ACC112 (cell line): ENCODE results near the gene RNF213.

Experiments
- H2AFZ ChIP-seq: fragments of 200-600 bp; sonication (generic); one replicate; pipeline ENCODE4 v1.6.0; 2017; ENCODE audit warnings: antibody characterized with exemption, low read length; ENCODE audit not compliant: unreplicated experiment
- H3K27ac ChIP-seq: fragments of 200-600 bp; sonication (generic); 2 replicates; pipeline ENCODE4 v1.5.1; 2014; ENCODE audit warnings: low read depth, mild to moderate bottlenecking, antibody characterized with exemption, low read length, moderate library complexity
- H3K27me3 ChIP-seq: fragments of 200-600 bp; sonication (generic); 2 replicates; pipeline ENCODE4 v1.6.1; 2014; ENCODE audit warnings: mild to moderate bottlenecking, antibody characterized with exemption, low read length, moderate library complexity, mixed read lengths; ENCODE audit not compliant: insufficient read depth
- H3K36me3 ChIP-seq: fragments of 200-600 bp; sonication (generic); 2 replicates; pipeline ENCODE4 v1.6.1; 2016; ENCODE audit warnings: mild to moderate bottlenecking, antibody characterized with exemption, low read length, moderate library complexity, mixed read lengths; ENCODE audit not compliant: insufficient read depth
- H3K4me1 ChIP-seq: fragments of 200-600 bp; sonication (generic); one replicate; pipeline ENCODE4 v1.6.1; 2016; ENCODE audit warnings: low read length, mixed read lengths; ENCODE audit not compliant: insufficient read depth, unreplicated experiment, control insufficient read depth
- H3K4me3 ChIP-seq: fragments of 200-600 bp; sonication (generic); 2 replicates; pipeline ENCODE4 v1.5.1; 2014; ENCODE audit warnings: mild to moderate bottlenecking, low read depth, low read length
- H3K79me2 ChIP-seq: fragments of 200-600 bp; sonication (generic); one replicate; pipeline ENCODE4 v1.6.0; 2016; ENCODE audit warnings: low read length; ENCODE audit not compliant: control insufficient read depth, unreplicated experiment, insufficient read depth

Gene RNF213

GRCh38 chr17:80363120-80363515 lies 102.5 kb downstream of the RNF213 start:
- H3K4me1 ChIP-seq: no peaks in the 10 kb centered on the region
- no peaks in the 10 kb centered on the region for H3K27me3 ChIP-seq
- no peak overlapping the region for H2AFZ ChIP-seq
- no peak overlapping the region for H3K27ac ChIP-seq
- H3K4me3 ChIP-seq: no peak overlapping the region
- no peaks in the 10 kb centered on the region for H3K79me2 ChIP-seq
- peaks cover 73% of the 10 kb centered on the region for H3K36me3 ChIP-seq

GRCh38 chr17:80363518-80364090 lies 103.0 kb downstream of the RNF213 start:
- Histone ChIP-seq H3K36me3 (peaks cover 71% of the 10 kb centered on the region), H3K27ac (no peak overlapping the region), H3K4me1 (no peaks in the 10 kb centered on the region), H3K4me3 (no peak overlapping the region), H3K27me3 (no peaks in the 10 kb centered on the region), H3K79me2 (no peaks in the 10 kb centered on the region), H2AFZ (no peak overlapping the region)

- H3K4me3 ChIP-seq: no peak overlapping the region
- peaks cover 68% of the 10 kb centered on the region for H3K36me3 ChIP-seq
Observed at GRCh38 chr17:80364091-80364691, 103.5 kb downstream of the RNF213 start.

GRCh38 chr17:80365001-80365965 lies 104.6 kb downstream of the RNF213 start:
- no peak overlapping the region for H3K27ac ChIP-seq
- no peaks in the 10 kb centered on the region for H3K27me3 ChIP-seq
- H3K4me3 ChIP-seq: no peak overlapping the region
- H3K79me2 ChIP-seq: no peaks in the 10 kb centered on the region
- H3K36me3 ChIP-seq: peaks cover 69% of the 10 kb centered on the region
- H3K4me1 ChIP-seq: no peaks in the 10 kb centered on the region
- no peak overlapping the region for H2AFZ ChIP-seq

More at GRCh38 chr17:80364091-80364691, 103.5 kb downstream of the RNF213 start:
- H2AFZ ChIP-seq: no peak overlapping the region
- H3K79me2 ChIP-seq: no peaks in the 10 kb centered on the region
- H3K4me1 ChIP-seq: no peaks in the 10 kb centered on the region
- H3K27ac ChIP-seq: no peak overlapping the region
- no peaks in the 10 kb centered on the region for H3K27me3 ChIP-seq

- no peak overlapping the region for H2AFZ ChIP-seq
- peaks cover 69% of the 10 kb centered on the region for H3K36me3 ChIP-seq
- no peak overlapping the region for H3K4me3 ChIP-seq
Observed at GRCh38 chr17:80365983-80366382, 105.3 kb downstream of the RNF213 start.

GRCh38 chr17:80367503-80367902 lies 106.9 kb downstream of the RNF213 start:
- H3K79me2 ChIP-seq: no peaks in the 10 kb centered on the region
- no peak overlapping the region for H3K27ac ChIP-seq
- no peaks in the 10 kb centered on the region for H3K27me3 ChIP-seq
- no peak overlapping the region for H2AFZ ChIP-seq
- H3K4me3 ChIP-seq: no peak overlapping the region
- peaks cover 66% of the 10 kb centered on the region for H3K36me3 ChIP-seq
- no peaks in the 10 kb centered on the region for H3K4me1 ChIP-seq

More at GRCh38 chr17:80365983-80366382, 105.3 kb downstream of the RNF213 start:
- Histone ChIP-seq H3K27ac (no peak overlapping the region), H3K27me3 (no peaks in the 10 kb centered on the region), H3K4me1 (no peaks in the 10 kb centered on the region), H3K79me2 (no peaks in the 10 kb centered on the region)

GRCh38 chr17:80371196-80371595 lies 110.5 kb downstream of the RNF213 start:
- H3K79me2 ChIP-seq: no peaks in the 10 kb centered on the region
- peaks cover 65% of the 10 kb centered on the region for H3K36me3 ChIP-seq
- no peak overlapping the region for H2AFZ ChIP-seq
- no peak overlapping the region for H3K27ac ChIP-seq
- H3K27me3 ChIP-seq: no peaks in the 10 kb centered on the region
- H3K4me1 ChIP-seq: no peaks in the 10 kb centered on the region
- no peak overlapping the region for H3K4me3 ChIP-seq

- no peaks in the 10 kb centered on the region for H3K79me2 ChIP-seq
- no peak overlapping the region for H3K27ac ChIP-seq
- peaks cover 68% of the 10 kb centered on the region for H3K36me3 ChIP-seq
- no peak overlapping the region for H3K4me3 ChIP-seq
- H2AFZ ChIP-seq: no peak overlapping the region
- no peaks in the 10 kb centered on the region for H3K4me1 ChIP-seq
- no peaks in the 10 kb centered on the region for H3K27me3 ChIP-seq
Observed at GRCh38 chr17:80372456-80372855, 111.8 kb downstream of the RNF213 start.

- H3K4me3 ChIP-seq: no peak overlapping the region
- H3K4me1 ChIP-seq: no peaks in the 10 kb centered on the region
- H3K36me3 ChIP-seq: peaks cover 68% of the 10 kb centered on the region
- no peaks in the 10 kb centered on the region for H3K27me3 ChIP-seq
- H3K79me2 ChIP-seq: no peaks in the 10 kb centered on the region
- H2AFZ ChIP-seq: no peak overlapping the region
- no peak overlapping the region for H3K27ac ChIP-seq
Observed at GRCh38 chr17:80372922-80373570, 112.4 kb downstream of the RNF213 start.

- Histone ChIP-seq H3K36me3 (peaks cover 78% of the 10 kb centered on the region), H3K79me2 (no peaks in the 10 kb centered on the region), H3K4me1 (no peaks in the 10 kb centered on the region), H3K27ac (no peak overlapping the region), H2AFZ (no peak overlapping the region), H3K27me3 (no peaks in the 10 kb centered on the region), H3K4me3 (no peak overlapping the region)
Observed at GRCh38 chr17:80374039-80374731, 113.5 kb downstream of the RNF213 start.
